WERI-Rb-1 (cell line): ENCODE data around the gene HLA-DMA.
A peak's percentile ranks its signal among the peaks of the same experiment; 100 is the strongest.

Source experiments
- DNase-seq: peaks from one replicate; pipeline ENCODE4 v3.0.0-alpha.2; 2020
- H3K27ac ChIP-seq: fragments of 250-450 bp; sonication (Bioruptor Pico); 2 replicates; pipeline ENCODE4 v1.5.1; 2020; ENCODE audit warnings: mild to moderate bottlenecking, moderate library complexity
- H3K27me3 ChIP-seq: fragments of 250-450 bp; sonication (Bioruptor Pico); 2 replicates; pipeline ENCODE4 v1.5.1; 2021; ENCODE audit warnings: mild to moderate bottlenecking, low read depth, moderate library complexity; ENCODE audit not compliant: insufficient read depth, severe bottlenecking
- H3K36me3 ChIP-seq: fragments of 250-450 bp; sonication (Bioruptor Pico); 2 replicates; pipeline ENCODE4 v1.5.1; 2020; ENCODE audit warnings: mild to moderate bottlenecking, moderate library complexity
- H3K4me3 ChIP-seq: 2 replicates; pipeline ENCODE4 v1.5.1; 2011; ENCODE audit warnings: low read depth, mild to moderate bottlenecking, control low read depth, low read length
- H3K9me3 ChIP-seq: fragments of 250-450 bp; sonication (Bioruptor Pico); 2 replicates; pipeline ENCODE4 v1.5.1; 2021; ENCODE audit warnings: mild to moderate bottlenecking, moderate library complexity; ENCODE audit not compliant: severe bottlenecking
- TF ChIP-seq, protein P1 (sequence below): IDR thresholded peaks from 2 replicates; pipeline ENCODE4 v1.5.1; 2011; ENCODE audit warnings: low read depth, mild to moderate bottlenecking, control low read depth, inconsistent platforms, low read length

Gene HLA-DMA

DNA sequence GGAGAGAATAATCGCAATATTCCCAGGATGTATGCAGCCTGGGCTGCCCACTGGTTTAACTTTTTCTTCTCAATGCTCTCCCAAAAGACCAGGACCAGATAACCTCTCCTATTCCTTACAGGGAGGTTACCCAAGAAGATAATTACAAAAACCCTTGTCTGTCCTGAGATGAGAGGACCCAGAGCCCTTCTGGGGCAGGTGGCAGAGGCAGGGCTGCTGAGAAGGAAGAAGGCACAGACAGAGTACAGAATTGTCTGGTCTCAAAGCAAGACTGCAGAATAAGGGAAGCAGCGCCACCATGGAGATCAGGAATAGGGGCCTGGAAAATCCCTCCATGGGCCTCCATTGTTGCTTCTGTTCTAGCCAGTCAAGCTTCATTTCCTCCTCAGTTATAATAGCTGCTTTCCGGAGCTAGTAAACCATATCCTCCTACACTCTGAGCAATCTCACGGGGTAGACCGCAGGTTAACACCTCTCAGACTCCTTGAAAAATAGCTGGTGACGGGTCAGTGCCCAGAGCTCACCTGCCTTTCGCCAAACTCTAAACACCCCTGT, 11.6 kb downstream of the HLA-DMA start:
- peak; percentile 25 for DNase-seq

DNA sequence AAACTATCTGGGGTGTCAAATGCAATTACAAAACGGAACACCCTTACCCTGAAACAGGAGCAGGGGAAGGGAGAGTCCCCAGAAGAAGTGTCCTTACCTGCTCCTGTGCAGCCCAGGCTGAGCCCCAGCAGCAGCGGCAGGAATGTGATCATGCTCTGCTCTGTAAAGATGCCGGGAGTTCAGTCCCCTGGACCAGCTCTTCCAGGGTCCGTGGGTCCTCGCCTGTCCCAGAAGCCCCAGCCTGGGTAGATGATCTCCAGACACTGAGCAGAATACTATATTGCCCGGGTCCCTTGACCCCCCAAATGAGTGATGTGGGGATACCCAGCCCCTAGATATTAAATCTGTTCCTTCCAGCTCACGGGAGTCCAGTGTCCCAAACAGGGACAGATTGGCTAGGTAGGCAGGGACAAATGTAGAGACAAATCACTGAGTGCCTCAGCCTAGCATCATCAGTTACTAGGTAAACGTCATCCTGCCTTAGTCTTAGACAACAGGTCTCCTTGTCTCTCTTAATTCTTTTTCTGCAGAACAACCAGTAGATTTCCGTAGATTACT, 12.2 kb downstream of the HLA-DMA start, which contains the start of gene HLA-DMB:
TSS of gene HLA-DMB (minus strand) at position 373 of the 558 bp plus-strand sequence. CDS start at position 152, 221 bp downstream.
- Histone ChIP-seq H3K27ac (peak within 1 kb of the TSS; percentile 4; the same call in 1 of the 2 replicates), H3K4me3 (peak within 1 kb of the TSS; percentile 57), H3K9me3 (no peaks in the 10 kb centered on the region), H3K27me3 (no peaks in the 10 kb centered on the region), H3K36me3 (no peaks in the 10 kb centered on the region)
- TF ChIP-seq, protein P1, sequence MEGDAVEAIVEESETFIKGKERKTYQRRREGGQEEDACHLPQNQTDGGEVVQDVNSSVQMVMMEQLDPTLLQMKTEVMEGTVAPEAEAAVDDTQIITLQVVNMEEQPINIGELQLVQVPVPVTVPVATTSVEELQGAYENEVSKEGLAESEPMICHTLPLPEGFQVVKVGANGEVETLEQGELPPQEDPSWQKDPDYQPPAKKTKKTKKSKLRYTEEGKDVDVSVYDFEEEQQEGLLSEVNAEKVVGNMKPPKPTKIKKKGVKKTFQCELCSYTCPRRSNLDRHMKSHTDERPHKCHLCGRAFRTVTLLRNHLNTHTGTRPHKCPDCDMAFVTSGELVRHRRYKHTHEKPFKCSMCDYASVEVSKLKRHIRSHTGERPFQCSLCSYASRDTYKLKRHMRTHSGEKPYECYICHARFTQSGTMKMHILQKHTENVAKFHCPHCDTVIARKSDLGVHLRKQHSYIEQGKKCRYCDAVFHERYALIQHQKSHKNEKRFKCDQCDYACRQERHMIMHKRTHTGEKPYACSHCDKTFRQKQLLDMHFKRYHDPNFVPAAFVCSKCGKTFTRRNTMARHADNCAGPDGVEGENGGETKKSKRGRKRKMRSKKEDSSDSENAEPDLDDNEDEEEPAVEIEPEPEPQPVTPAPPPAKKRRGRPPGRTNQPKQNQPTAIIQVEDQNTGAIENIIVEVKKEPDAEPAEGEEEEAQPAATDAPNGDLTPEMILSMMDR, result no peak
- peak; percentile 84 for DNase-seq

More for the DNA sequence above, 11.6 kb downstream of the HLA-DMA start:
- TF ChIP-seq, protein P1, result no peak
- no peaks in the 10 kb centered on the region for H3K36me3 ChIP-seq
- H3K9me3 ChIP-seq, result no peaks in the 10 kb centered on the region
- H3K27ac ChIP-seq, result peak overlapping the region; percentile 4; the same call in 1 of the 2 replicates
- peak overlapping the region; percentile 57 for H3K4me3 ChIP-seq
- H3K27me3 ChIP-seq, result no peaks in the 10 kb centered on the region

DNA sequence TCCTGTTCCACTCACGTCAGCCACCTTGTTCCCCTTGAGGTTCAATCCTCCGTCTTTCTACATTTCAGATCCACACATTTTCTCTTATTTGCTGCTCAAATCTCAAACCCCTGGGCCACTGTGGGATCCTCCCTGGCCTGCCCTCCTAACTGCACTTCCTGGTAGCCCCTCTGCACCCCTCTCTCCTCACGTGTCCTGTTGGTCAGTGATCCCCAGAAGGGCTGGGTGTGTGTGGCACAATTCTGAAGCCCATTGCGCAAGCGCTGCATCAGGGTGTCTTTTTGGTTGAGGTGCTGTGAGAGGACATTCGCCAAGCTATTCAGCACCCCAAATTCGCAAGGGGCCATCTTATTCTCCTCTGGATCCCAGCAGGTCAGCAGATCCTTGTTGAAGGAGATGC, 14.4 kb downstream of the HLA-DMA start:
- Histone ChIP-seq H3K9me3 (no peaks in the 10 kb centered on the region), H3K4me3 (no peak overlapping the region), H3K27me3 (no peaks in the 10 kb centered on the region), H3K36me3 (no peaks in the 10 kb centered on the region), H3K27ac (no peak overlapping the region)
- TF ChIP-seq, protein P1, result no peak
- no peak for DNase-seq

DNA sequence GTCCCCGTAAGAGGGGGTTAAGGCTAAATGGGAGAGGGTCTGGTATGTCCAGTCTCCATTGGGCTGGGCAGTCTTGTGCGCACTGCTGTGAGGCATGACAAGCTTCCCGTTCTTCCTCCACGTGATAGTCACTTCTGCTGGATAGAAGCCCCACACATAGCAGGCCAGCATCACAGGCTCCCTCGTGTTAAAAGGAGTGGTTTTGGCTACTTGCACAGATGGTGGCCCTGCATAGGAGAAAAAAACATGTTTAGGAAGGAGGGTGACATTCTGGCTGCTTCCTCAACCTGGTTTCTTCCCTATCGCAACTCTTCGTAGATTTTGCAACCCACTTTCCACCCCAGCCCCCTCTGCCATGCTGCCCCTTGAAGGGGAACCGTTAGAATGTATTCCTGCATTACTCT, 15.7 kb downstream of the HLA-DMA start:
- Histone ChIP-seq H3K4me3 (no peak overlapping the region), H3K9me3 (no peaks in the 10 kb centered on the region), H3K27me3 (no peaks in the 10 kb centered on the region), H3K27ac (no peak overlapping the region), H3K36me3 (no peaks in the 10 kb centered on the region)
- TF ChIP-seq, protein P1, result no peak
- no peak for DNase-seq

DNA sequence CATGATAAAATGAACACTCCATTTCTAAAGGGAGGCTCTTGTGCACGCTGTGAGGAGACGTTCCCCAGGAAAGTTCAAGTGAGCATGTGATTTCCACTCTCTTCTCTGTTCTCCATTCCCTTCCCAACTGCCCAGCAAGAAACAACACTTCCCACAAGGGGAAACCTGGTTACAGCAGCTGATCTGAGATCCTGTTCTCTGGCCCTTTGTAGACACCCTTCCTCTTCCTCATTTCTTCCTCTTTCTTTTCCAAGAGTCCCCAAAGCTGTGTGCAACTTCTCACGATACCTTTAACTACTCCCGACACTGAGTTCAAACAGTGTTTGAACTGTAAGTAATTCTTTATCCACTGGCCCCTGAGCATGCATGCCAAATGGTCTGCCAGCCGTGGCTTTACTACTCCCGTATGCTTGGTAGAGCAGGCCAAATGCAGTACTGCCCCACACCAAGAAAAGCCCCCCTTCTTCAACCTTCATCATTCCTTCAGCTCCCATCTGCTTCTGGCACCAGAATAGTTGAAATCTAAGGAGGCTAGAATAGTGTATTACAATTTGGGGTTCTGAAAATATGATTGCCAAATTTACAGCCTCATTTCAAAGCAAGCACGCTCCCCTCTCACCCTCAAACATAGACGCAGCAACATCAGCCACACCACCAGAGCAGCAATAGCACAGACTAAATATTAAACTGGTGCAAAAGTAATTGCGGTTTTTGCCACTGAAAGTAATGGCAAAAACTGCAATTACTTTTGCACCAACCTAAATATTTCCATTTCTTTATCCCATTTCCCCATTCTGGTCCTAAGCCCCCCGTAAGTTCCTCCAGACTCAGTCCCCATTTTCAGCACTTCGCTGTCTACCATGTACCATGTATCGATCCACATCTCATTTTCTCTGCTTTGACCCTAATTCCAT, 16.4 kb downstream of the HLA-DMA start:
- H3K4me3 ChIP-seq, result no peak overlapping the region
- DNase-seq, result no peak
- no peaks in the 10 kb centered on the region for H3K9me3 ChIP-seq
- H3K27me3 ChIP-seq, result no peaks in the 10 kb centered on the region
- H3K36me3 ChIP-seq, result no peaks in the 10 kb centered on the region
- no peak overlapping the region for H3K27ac ChIP-seq
- TF ChIP-seq, protein P1, result no peak
